Measurements from ENCODE around the gene DDX42. TPM values are rescaled to one million over a fixed set of nuclear protein-coding genes. Genes with fewer than 3 reads are reported as not detected.

Gene DDX42
- total and polyA plus RNA-seq, 9 of the 15 experiments (the other 6 are each of a cell fraction or from before 2014, with no cell fraction given) = 16.5 to 149 (median 87.6) TPM

DNA sequence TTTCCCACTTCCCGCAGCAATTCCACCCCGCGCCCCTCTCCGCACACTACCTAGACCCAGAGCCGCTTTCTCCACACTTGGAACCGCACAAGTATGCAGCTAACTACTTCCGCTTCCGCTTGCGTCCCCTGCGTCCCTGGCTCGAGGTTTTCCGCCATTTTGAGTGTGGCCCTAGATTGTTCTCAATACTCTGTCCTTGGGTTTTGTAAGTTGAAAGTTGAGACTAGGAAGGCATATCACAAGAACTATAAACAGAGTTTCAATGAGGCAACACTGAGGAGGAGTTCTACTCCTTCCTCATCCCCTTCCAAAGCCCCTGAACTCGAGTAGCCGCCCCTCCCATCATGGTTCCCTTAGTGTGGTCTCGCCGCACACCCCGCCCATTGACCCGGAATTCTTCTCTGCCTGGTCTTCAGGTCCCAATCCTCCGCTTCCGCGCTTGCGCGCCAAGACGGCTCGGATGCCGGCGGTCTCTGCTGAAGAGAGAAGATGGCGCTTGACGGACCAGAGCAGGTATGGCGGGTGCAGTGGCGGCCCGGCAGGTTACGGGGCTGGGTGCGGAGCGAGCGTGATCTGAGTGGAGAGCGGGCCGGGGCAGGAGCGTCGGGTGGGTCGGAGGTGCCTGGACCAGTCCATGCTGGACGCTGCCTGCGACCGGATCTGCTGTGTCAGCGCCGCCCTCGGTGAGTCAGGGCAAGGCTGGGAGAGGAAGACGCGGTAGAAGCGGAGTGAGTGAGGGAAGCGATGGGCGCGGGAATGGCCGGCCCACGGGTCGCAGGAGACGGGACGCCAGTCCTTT, 53.2 kb downstream of the DDX42 start, which contains the start of the genes FTSJ3 and PSMC5 (continued):
- TF ChIP-seq, protein P1, sequence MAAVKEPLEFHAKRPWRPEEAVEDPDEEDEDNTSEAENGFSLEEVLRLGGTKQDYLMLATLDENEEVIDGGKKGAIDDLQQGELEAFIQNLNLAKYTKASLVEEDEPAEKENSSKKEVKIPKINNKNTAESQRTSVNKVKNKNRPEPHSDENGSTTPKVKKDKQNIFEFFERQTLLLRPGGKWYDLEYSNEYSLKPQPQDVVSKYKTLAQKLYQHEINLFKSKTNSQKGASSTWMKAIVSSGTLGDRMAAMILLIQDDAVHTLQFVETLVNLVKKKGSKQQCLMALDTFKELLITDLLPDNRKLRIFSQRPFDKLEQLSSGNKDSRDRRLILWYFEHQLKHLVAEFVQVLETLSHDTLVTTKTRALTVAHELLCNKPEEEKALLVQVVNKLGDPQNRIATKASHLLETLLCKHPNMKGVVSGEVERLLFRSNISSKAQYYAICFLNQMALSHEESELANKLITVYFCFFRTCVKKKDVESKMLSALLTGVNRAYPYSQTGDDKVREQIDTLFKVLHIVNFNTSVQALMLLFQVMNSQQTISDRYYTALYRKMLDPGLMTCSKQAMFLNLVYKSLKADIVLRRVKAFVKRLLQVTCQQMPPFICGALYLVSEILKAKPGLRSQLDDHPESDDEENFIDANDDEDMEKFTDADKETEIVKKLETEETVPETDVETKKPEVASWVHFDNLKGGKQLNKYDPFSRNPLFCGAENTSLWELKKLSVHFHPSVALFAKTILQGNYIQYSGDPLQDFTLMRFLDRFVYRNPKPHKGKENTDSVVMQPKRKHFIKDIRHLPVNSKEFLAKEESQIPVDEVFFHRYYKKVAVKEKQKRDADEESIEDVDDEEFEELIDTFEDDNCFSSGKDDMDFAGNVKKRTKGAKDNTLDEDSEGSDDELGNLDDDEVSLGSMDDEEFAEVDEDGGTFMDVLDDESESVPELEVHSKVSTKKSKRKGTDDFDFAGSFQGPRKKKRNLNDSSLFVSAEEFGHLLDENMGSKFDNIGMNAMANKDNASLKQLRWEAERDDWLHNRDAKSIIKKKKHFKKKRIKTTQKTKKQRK (IDR thresholded peaks at IDR 0.05; ENCODE audit: borderline replicate concordance, low read depth, low read length) = no peak
- TF ChIP-seq, protein P2, sequence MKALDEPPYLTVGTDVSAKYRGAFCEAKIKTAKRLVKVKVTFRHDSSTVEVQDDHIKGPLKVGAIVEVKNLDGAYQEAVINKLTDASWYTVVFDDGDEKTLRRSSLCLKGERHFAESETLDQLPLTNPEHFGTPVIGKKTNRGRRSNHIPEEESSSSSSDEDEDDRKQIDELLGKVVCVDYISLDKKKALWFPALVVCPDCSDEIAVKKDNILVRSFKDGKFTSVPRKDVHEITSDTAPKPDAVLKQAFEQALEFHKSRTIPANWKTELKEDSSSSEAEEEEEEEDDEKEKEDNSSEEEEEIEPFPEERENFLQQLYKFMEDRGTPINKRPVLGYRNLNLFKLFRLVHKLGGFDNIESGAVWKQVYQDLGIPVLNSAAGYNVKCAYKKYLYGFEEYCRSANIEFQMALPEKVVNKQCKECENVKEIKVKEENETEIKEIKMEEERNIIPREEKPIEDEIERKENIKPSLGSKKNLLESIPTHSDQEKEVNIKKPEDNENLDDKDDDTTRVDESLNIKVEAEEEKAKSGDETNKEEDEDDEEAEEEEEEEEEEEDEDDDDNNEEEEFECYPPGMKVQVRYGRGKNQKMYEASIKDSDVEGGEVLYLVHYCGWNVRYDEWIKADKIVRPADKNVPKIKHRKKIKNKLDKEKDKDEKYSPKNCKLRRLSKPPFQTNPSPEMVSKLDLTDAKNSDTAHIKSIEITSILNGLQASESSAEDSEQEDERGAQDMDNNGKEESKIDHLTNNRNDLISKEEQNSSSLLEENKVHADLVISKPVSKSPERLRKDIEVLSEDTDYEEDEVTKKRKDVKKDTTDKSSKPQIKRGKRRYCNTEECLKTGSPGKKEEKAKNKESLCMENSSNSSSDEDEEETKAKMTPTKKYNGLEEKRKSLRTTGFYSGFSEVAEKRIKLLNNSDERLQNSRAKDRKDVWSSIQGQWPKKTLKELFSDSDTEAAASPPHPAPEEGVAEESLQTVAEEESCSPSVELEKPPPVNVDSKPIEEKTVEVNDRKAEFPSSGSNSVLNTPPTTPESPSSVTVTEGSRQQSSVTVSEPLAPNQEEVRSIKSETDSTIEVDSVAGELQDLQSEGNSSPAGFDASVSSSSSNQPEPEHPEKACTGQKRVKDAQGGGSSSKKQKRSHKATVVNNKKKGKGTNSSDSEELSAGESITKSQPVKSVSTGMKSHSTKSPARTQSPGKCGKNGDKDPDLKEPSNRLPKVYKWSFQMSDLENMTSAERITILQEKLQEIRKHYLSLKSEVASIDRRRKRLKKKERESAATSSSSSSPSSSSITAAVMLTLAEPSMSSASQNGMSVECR (CRISPR knock-in tag; IDR thresholded peaks at IDR 0.05) = peak; percentile 69
- TF ChIP-seq SFPQ (IDR thresholded peaks at IDR 0.05; ENCODE audit: low read depth, low read length) = no peak
- no peak for TF ChIP-seq PHF21A (IDR thresholded peaks at IDR 0.05; ENCODE audit: borderline replicate concordance, low read depth)
- TF ChIP-seq ZSCAN29 (IDR thresholded peaks at IDR 0.05) = no peak
- no peak for TF ChIP-seq PHB (CRISPR knock-in tag; IDR thresholded peaks at IDR 0.05)
- no peak for TF ChIP-seq CBFA2T2 (conservative IDR thresholded peaks at IDR 0.05)
- TF ChIP-seq NFE2 (IDR thresholded peaks at IDR 0.05; ENCODE audit: low read depth) = peak; percentile 86
- peak; percentile 20; the same call in 1 of the 2 replicates for TF ChIP-seq SOX6 (IDR thresholded peaks at IDR 0.05)
- TF ChIP-seq, protein P3, sequence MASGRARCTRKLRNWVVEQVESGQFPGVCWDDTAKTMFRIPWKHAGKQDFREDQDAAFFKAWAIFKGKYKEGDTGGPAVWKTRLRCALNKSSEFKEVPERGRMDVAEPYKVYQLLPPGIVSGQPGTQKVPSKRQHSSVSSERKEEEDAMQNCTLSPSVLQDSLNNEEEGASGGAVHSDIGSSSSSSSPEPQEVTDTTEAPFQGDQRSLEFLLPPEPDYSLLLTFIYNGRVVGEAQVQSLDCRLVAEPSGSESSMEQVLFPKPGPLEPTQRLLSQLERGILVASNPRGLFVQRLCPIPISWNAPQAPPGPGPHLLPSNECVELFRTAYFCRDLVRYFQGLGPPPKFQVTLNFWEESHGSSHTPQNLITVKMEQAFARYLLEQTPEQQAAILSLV (tag; IDR thresholded peaks at IDR 0.05) = no peak
- TF ChIP-seq, protein P4, sequence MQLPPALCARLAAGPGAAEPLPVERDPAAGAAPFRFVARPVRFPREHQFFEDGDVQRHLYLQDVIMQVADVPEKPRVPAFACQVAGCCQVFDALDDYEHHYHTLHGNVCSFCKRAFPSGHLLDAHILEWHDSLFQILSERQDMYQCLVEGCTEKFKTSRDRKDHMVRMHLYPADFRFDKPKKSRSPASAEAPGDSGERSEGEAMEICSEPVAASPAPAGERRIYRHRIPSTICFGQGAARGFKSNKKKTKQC (CRISPR knock-in tag; IDR thresholded peaks at IDR 0.05) = 0 out of 2 replicates have a peak, but pooled peaks have one; percentile 84
- no peak for TF ChIP-seq HOXB6 (CRISPR knock-in tag; IDR thresholded peaks at IDR 0.05; ENCODE audit: borderline replicate concordance)
- no peak for TF ChIP-seq HDAC3 (IDR thresholded peaks at IDR 0.05; ENCODE audit: borderline replicate concordance, partially characterized antibody)
- TF ChIP-seq ZEB2 (IDR thresholded peaks at IDR 0.05) = no peak
- no peak for TF ChIP-seq GATA2 (CRISPR knock-in tag; IDR thresholded peaks at IDR 0.05)
- TF ChIP-seq HMGN3 (IDR thresholded peaks at IDR 0.05; ENCODE audit: borderline replicate concordance, extremely low read depth, insufficient read length, low read depth, low read length) = peak; percentile 79
